ENCODE results near the gene RASA3.

Gene RASA3

DNA sequence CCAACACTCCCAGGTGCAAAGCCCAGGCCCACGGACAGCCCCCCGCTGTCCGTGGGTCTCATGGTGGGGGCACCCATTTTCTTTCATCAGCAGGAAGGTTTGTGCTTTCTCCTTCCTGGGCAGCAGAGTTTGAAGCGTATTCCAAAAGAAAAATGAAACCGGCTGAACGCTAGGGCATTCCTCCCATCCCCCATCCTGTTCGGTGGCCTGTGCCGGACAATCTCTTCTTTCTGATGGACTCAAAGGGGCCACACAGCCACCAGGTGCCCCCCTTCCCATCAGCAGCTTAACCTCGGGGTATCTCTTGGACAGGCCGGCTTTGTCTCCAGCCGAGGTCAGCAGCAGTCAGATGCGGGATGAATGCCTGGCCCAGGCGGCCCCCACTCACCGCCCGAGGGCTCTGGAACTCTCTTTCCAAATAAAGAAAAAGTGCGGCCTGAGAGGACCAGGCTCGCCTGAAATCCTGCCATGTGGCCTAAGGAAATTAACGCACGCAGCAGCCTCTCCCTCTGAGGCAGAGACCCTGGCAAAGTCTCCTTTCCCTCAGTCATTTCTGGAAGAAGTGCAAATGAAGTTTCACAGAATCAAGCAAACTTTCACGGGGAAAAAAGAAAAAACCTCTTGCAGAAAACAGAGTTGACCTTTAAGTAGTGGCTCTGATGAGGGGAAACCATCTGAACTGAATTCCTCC lies 67.8 kb downstream of the RASA3 start:
- Histone ChIP-seq H3K4me1 (ENCODE audit: insufficient read depth, poor library complexity, severe bottlenecking) (peaks cover 34% of the 10 kb centered on the region), H3K27ac (ENCODE audit: poor library complexity, severe bottlenecking) (peak overlapping the region; percentile 99), H3K27me3 (ENCODE audit: insufficient read depth, poor library complexity, severe bottlenecking) (no peaks in the 10 kb centered on the region), H3K4me3 (ENCODE audit: severe bottlenecking) (peak overlapping the region; percentile 11), H3K36me3 (ENCODE audit: low read depth) (no peaks in the 10 kb centered on the region), H3K9me3 (ENCODE audit: severe bottlenecking) (no peaks in the 10 kb centered on the region)
- no peak; the same call in 2 of the 3 replicates for ATAC-seq (ENCODE audit: low read depth)
- TF ChIP-seq, protein P1, sequence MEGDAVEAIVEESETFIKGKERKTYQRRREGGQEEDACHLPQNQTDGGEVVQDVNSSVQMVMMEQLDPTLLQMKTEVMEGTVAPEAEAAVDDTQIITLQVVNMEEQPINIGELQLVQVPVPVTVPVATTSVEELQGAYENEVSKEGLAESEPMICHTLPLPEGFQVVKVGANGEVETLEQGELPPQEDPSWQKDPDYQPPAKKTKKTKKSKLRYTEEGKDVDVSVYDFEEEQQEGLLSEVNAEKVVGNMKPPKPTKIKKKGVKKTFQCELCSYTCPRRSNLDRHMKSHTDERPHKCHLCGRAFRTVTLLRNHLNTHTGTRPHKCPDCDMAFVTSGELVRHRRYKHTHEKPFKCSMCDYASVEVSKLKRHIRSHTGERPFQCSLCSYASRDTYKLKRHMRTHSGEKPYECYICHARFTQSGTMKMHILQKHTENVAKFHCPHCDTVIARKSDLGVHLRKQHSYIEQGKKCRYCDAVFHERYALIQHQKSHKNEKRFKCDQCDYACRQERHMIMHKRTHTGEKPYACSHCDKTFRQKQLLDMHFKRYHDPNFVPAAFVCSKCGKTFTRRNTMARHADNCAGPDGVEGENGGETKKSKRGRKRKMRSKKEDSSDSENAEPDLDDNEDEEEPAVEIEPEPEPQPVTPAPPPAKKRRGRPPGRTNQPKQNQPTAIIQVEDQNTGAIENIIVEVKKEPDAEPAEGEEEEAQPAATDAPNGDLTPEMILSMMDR (IDR thresholded peaks at IDR 0.05; ENCODE audit: poor library complexity, severe bottlenecking), result no peak
- DNase-seq (ENCODE audit: low spot score), result no peak

DNA sequence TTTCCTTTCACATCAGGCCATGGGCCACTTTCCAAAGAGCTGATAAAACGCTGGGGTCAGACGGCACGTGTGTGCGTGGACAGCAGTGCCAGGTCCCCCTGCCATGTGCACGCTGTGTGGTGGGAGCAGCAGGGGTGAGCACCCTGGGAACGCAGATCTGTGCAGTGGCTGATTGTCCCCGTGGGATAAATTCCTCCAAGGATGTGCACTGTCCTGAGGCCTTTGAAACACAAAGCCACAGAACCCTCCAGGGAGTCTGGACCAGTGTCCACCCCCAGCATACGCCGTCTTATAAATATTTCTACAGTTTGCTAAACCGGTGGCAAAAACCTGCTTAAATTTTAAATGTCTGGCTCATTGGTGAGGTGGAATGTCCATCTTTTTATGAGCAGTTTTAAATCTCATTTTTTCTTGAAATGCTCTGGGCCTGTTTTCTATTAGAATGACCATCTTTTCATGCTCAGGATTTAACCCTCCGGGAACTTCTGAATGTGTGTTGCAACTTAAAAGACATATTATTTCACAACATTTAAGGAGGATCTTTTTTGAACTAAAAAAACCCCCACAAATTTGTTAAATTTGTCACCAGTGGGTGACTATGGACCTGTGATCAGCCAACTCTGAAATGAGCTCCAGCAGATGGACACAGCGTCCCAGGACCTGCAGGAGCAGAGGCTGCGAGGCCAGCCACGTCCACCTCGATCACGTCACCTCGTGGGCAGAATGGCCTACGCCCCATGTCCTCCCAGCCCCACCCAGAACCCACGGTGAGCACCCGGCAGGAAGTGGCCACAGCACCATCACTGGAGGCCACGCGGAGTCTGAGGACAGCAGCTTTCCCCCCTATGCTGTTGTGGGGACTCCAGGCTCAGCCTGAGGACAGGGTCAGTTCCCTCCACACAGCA lies 68.6 kb downstream of the RASA3 start:
- H3K9me3 ChIP-seq (ENCODE audit: severe bottlenecking), result no peaks in the 10 kb centered on the region
- no peak for DNase-seq (ENCODE audit: low spot score)
- peaks cover 31% of the 10 kb centered on the region for H3K4me1 ChIP-seq (ENCODE audit: insufficient read depth, poor library complexity, severe bottlenecking)
- no peaks in the 10 kb centered on the region for H3K27me3 ChIP-seq (ENCODE audit: insufficient read depth, poor library complexity, severe bottlenecking)
- no peak for ATAC-seq (ENCODE audit: low read depth)
- peak overlapping the region; percentile 11 for H3K4me3 ChIP-seq (ENCODE audit: severe bottlenecking)
- TF ChIP-seq, protein P1 (IDR thresholded peaks at IDR 0.05; ENCODE audit: poor library complexity, severe bottlenecking), result no peak
- H3K36me3 ChIP-seq (ENCODE audit: low read depth), result no peaks in the 10 kb centered on the region
- H3K27ac ChIP-seq (ENCODE audit: poor library complexity, severe bottlenecking), result peak overlapping the region; percentile 99

DNA sequence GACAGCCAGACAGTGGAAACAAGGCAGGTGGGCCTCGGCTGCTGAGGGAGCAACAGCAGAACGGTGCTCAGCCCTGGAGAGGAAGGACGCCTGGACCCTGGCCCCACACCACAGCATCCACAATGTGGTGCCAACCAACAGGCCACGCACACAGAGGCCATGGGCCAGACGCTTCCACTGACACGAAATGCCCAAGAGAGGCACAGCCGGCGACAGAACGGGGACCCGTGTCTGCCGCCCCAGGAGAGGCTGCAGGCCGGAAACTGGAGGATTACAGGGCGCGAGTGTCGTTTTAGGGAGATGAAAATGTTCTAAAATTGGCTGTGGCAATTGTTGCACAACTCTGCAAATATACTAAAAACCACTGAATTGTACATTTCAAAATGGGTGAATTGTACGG lies 69.7 kb downstream of the RASA3 start:
- Histone ChIP-seq H3K4me3 (ENCODE audit: severe bottlenecking) (no peak overlapping the region), H3K4me1 (ENCODE audit: insufficient read depth, poor library complexity, severe bottlenecking) (peaks cover 29% of the 10 kb centered on the region), H3K36me3 (ENCODE audit: low read depth) (no peaks in the 10 kb centered on the region), H3K9me3 (ENCODE audit: severe bottlenecking) (no peaks in the 10 kb centered on the region), H3K27ac (ENCODE audit: poor library complexity, severe bottlenecking) (no peak overlapping the region), H3K27me3 (ENCODE audit: insufficient read depth, poor library complexity, severe bottlenecking) (no peaks in the 10 kb centered on the region)
- TF ChIP-seq, protein P1 (IDR thresholded peaks at IDR 0.05; ENCODE audit: poor library complexity, severe bottlenecking), result no peak
- no peak for DNase-seq (ENCODE audit: low spot score)
- no peak for ATAC-seq (ENCODE audit: low read depth)

DNA sequence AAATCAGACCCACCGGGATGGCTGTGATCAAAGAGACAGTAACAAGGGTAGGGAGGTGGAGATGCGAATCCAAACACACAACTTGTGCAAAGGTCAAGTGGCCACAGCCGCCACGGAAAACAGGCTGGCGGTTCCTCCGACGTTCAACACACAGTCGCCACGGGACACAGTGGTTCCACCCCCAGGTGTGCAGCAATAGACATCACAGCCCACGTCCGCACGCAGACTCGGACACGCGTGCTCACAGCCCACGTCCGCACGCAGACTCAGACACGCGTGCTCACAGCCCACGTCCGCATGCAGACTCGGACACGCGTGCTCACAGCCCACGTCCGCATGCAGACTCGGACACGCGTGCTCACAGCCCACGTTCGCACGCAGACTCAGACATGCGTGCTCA lies 70.1 kb downstream of the RASA3 start:
- no peak for DNase-seq (ENCODE audit: low spot score)
- peaks cover 27% of the 10 kb centered on the region for H3K4me1 ChIP-seq (ENCODE audit: insufficient read depth, poor library complexity, severe bottlenecking)
- H3K27me3 ChIP-seq (ENCODE audit: insufficient read depth, poor library complexity, severe bottlenecking), result no peaks in the 10 kb centered on the region
- H3K36me3 ChIP-seq (ENCODE audit: low read depth), result no peaks in the 10 kb centered on the region
- H3K4me3 ChIP-seq (ENCODE audit: severe bottlenecking), result no peak overlapping the region
- H3K9me3 ChIP-seq (ENCODE audit: severe bottlenecking), result no peaks in the 10 kb centered on the region
- TF ChIP-seq, protein P1 (IDR thresholded peaks at IDR 0.05; ENCODE audit: poor library complexity, severe bottlenecking), result no peak
- no peak for ATAC-seq (ENCODE audit: low read depth)
- H3K27ac ChIP-seq (ENCODE audit: poor library complexity, severe bottlenecking), result no peak overlapping the region

Data from RWPE2 (cell line).